Astrocyte (in vitro differentiated cells and primary cell): ENCODE data around the gene NTM. TPM values are rescaled to one million over a fixed set of nuclear protein-coding genes. Genes with fewer than 3 reads are reported as not detected.

Experiments
- DNase-seq: peaks from one replicate; pipeline ENCODE4 v3.0.0-alpha.2; 2010; ENCODE audit warnings: low read depth
- FAIRE-seq: peaks from 2 replicates; lab custom pipeline; 2011; peaks lifted over from hg19 to GRCh38; lab: Jason Lieb, UNC
- H2AFZ ChIP-seq: 2 replicates; pipeline ENCODE4 v1.6.0; 2012; ENCODE audit warnings: low read depth, low read length, inconsistent platforms
- H3K27ac ChIP-seq: 2 replicates; pipeline ENCODE4 v1.5.1; 2011; ENCODE audit warnings: low read depth, low read length, inconsistent platforms
- H3K27me3 ChIP-seq: 2 replicates; pipeline ENCODE4 v1.6.0; 2011; ENCODE audit warnings: low read length, inconsistent platforms; ENCODE audit not compliant: insufficient read depth
- H3K36me3 ChIP-seq: 2 replicates; pipeline ENCODE4 v1.5.1; 2011; ENCODE audit warnings: low read length, inconsistent platforms; ENCODE audit not compliant: insufficient read depth
- H3K4me1 ChIP-seq: 2 replicates; pipeline ENCODE4 v1.5.1; 2011; ENCODE audit warnings: low read length, inconsistent platforms; ENCODE audit not compliant: insufficient read depth
- H3K4me2 ChIP-seq: 2 replicates; pipeline ENCODE4 v1.6.0; 2012; ENCODE audit warnings: low read length, inconsistent platforms
- H3K4me3 ChIP-seq: 2 replicates; pipeline ENCODE4 v1.5.1; 2011; ENCODE audit warnings: low read depth, mild to moderate bottlenecking, low read length, inconsistent platforms; ENCODE audit not compliant: insufficient read depth
- H3K79me2 ChIP-seq: 2 replicates; pipeline ENCODE4 v1.6.0; 2012; ENCODE audit warnings: mild to moderate bottlenecking, low read length, inconsistent platforms; ENCODE audit not compliant: insufficient read depth
- H3K9ac ChIP-seq: 2 replicates; pipeline ENCODE4 v1.6.0; 2012; ENCODE audit warnings: mild to moderate bottlenecking, low read length, inconsistent platforms
- H3K9me3 ChIP-seq: 2 replicates; pipeline ENCODE4 v1.5.1; 2012; ENCODE audit warnings: low read depth, mild to moderate bottlenecking, low read length, inconsistent platforms; ENCODE audit not compliant: insufficient read depth
- H4K20me1 ChIP-seq: 2 replicates; pipeline ENCODE4 v1.6.0; 2012; ENCODE audit warnings: low read length, inconsistent platforms; ENCODE audit not compliant: insufficient read depth
- H3K27ac Mint-ChIP-seq: one replicate; pipeline ENCODE4 v1.8.0; 2021; ENCODE audit warnings: mild to moderate bottlenecking, mixed read lengths; ENCODE audit not compliant: unreplicated experiment
- H3K27me3 Mint-ChIP-seq: one replicate; pipeline ENCODE4 v1.8.0; 2021; ENCODE audit warnings: low read depth, mixed read lengths; ENCODE audit not compliant: unreplicated experiment
- H3K36me3 Mint-ChIP-seq: one replicate; pipeline ENCODE4 v1.8.0; 2021; ENCODE audit warnings: low read depth, mixed read lengths; ENCODE audit not compliant: unreplicated experiment
- H3K4me1 Mint-ChIP-seq: one replicate; pipeline ENCODE4 v1.8.0; 2021; ENCODE audit warnings: low read depth, mixed read lengths; ENCODE audit not compliant: unreplicated experiment
- H3K4me3 Mint-ChIP-seq: one replicate; pipeline ENCODE4 v1.8.0; 2021; ENCODE audit warnings: mild to moderate bottlenecking, moderate library complexity, mixed read lengths; ENCODE audit not compliant: unreplicated experiment
- H3K9me3 Mint-ChIP-seq: one replicate; pipeline ENCODE4 v1.8.0; 2021; ENCODE audit warnings: mild to moderate bottlenecking, mixed read lengths; ENCODE audit not compliant: unreplicated experiment
- EZH2 ChIP-seq: IDR thresholded peaks from 2 replicates; pipeline ENCODE4 v1.6.1; 2012; ENCODE audit warnings: mild to moderate bottlenecking, low read length, inconsistent platforms; ENCODE audit not compliant: insufficient read depth
- total RNA-seq: library from RNA; stranded (reverse); gene quantifications from 2 replicates; pipeline ENCODE4 v1.2.1, GENCODE V29; 2021
- TF ChIP-seq, protein P1 (sequence below): IDR thresholded peaks from 2 replicates; pipeline ENCODE4 v1.5.1; 2011; ENCODE audit warnings: low read depth, mild to moderate bottlenecking, inconsistent platforms, low read length, moderate library complexity; ENCODE audit not compliant: insufficient read depth

Gene NTM
- total RNA-seq, 1 donor from 2014 or later, result 98.2 TPM

DNA sequence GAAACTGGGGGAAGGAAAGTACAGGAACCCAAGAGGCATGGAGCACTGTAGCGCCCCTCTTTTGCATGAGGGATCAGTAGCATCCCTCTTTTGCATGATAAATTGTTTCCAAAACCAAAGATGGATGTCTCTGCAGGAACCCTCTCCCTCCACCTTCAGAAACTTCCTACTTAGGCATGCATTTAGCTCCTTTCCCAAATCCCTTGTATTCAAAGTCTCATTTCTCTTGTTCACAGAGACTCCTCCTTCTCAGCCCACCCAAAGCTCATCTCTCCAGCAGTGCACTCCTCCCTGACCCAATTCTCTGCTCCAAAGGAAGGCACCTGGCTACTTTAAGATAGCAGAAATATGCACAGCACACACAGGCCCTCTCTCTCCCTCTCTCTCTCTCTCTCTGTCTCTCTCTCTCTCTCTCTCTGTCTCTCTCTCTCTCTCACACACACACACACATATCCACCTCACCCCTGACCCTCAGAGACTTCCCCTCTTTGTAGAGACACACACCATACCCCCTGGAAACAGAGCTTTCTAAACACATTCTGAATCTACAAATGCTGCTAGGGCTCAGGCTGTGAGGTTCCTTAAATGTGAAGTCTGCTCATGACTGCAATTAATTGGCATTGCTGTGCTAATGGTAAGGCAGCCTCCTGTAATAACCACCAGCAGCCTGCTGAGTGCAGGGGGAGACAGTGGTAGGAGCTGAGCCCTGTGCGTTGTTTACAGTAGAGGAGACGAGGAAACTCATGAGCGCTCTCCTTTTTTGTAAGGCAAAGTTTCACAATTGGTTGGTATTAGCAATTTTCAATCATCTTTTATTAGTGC lies 519.6 kb downstream of the NTM start:
- Mint-ChIP-seq H3K4me1 (peaks cover 42% of the 10 kb centered on the region), H3K27me3 (no peaks in the 10 kb centered on the region), H3K9me3 (no peaks in the 10 kb centered on the region), H3K36me3 (no peaks in the 10 kb centered on the region), H3K4me3 (no peak overlapping the region), H3K27ac (no peak overlapping the region)
- H3K9ac ChIP-seq, result peak overlapping the region; percentile 73
- H3K4me2 ChIP-seq, result peak overlapping the region; percentile 61
- no peaks in the 10 kb centered on the region for H3K79me2 ChIP-seq
- DNase-seq, result peak; percentile 36
- TF ChIP-seq, protein P1, sequence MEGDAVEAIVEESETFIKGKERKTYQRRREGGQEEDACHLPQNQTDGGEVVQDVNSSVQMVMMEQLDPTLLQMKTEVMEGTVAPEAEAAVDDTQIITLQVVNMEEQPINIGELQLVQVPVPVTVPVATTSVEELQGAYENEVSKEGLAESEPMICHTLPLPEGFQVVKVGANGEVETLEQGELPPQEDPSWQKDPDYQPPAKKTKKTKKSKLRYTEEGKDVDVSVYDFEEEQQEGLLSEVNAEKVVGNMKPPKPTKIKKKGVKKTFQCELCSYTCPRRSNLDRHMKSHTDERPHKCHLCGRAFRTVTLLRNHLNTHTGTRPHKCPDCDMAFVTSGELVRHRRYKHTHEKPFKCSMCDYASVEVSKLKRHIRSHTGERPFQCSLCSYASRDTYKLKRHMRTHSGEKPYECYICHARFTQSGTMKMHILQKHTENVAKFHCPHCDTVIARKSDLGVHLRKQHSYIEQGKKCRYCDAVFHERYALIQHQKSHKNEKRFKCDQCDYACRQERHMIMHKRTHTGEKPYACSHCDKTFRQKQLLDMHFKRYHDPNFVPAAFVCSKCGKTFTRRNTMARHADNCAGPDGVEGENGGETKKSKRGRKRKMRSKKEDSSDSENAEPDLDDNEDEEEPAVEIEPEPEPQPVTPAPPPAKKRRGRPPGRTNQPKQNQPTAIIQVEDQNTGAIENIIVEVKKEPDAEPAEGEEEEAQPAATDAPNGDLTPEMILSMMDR, result peak; percentile 9
- no peak for TF ChIP-seq EZH2
- FAIRE-seq, result no peak
- H3K4me3 ChIP-seq, result no peak overlapping the region
- H4K20me1 ChIP-seq, result no peaks in the 10 kb centered on the region
- H3K9me3 ChIP-seq, result no peaks in the 10 kb centered on the region
- peaks cover 50% of the 10 kb centered on the region for H3K4me1 ChIP-seq
- H3K27ac ChIP-seq, result peak overlapping the region; percentile 93
- no peaks in the 10 kb centered on the region for H3K27me3 ChIP-seq
- H3K36me3 ChIP-seq, result no peaks in the 10 kb centered on the region
- no peak overlapping the region for H2AFZ ChIP-seq

DNA sequence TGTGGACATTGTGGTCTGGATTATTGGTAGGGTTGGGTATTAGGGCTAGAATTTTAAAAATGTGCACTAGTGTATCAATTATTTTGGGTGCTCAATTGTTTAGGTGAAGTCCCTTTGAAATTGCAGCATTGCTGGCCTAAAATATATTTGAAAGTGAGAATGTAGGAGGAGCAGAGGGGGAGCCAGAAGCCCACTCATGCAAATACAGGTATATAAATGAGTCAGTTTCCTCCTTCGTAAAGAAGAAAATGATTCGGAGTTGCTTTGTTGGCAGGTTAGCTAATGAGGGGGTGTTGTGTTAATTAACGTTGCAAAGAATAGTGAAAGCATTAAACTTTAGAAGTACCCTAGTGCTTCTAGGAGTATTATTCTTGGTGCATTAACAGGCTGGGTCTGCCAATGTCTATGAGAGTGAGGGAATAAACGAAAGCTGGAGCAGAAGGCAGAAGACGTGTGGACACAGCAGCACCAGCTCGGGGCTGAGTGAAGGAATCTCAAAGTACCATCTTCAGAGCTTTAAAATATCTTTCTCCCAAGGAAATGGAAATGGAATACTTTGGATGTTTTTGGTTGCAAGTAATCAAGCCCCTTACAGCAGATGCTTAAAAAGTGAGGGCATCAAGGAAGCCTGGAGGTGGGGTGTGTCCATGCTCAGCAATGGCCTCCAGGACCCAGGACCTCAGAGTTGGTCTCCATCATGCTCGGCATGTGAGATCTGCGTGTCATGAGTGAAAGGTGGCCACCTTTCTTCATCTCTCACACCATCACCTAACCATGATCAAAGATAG lies 522.9 kb downstream of the NTM start:
- Histone ChIP-seq H3K9me3 (no peaks in the 10 kb centered on the region), H3K79me2 (no peaks in the 10 kb centered on the region), H3K27ac (no peak overlapping the region), H4K20me1 (no peaks in the 10 kb centered on the region), H3K4me1 (peaks cover 51% of the 10 kb centered on the region), H3K4me2 (no peak overlapping the region), H3K4me3 (no peak overlapping the region), H3K27me3 (no peaks in the 10 kb centered on the region), H3K36me3 (no peaks in the 10 kb centered on the region), H3K9ac (no peak overlapping the region), H2AFZ (no peak overlapping the region)
- H3K4me1 Mint-ChIP-seq, result peaks cover 29% of the 10 kb centered on the region
- no peaks in the 10 kb centered on the region for H3K27me3 Mint-ChIP-seq
- FAIRE-seq (no peak), DNase-seq (no peak)
- no peak overlapping the region for H3K27ac Mint-ChIP-seq
- no peaks in the 10 kb centered on the region for H3K9me3 Mint-ChIP-seq
- TF ChIP-seq EZH2, result no peak
- TF ChIP-seq, protein P1, result no peak
- H3K4me3 Mint-ChIP-seq, result no peak overlapping the region
- no peaks in the 10 kb centered on the region for H3K36me3 Mint-ChIP-seq
